Measurements from ENCODE around the gene CBX4. TPM values are rescaled to one million over a fixed set of nuclear protein-coding genes. Genes with fewer than 3 reads are reported as not detected.

Gene CBX4
- total RNA-seq, 1 experiment from 2014 or later: 6.2 TPM

- H2BK12ac ChIP-seq (ENCODE audit: insufficient read length, low read depth, low read length): no peak overlapping the region
- H4K20me1 ChIP-seq (ENCODE audit: control insufficient read depth, insufficient read depth, insufficient read length): no peaks in the 10 kb centered on the region
- no peak overlapping the region for H2BK20ac ChIP-seq (ENCODE audit: low read depth, low read length, poor library complexity, severe bottlenecking)
- no peaks in the 10 kb centered on the region for H3K36me3 Mint-ChIP-seq (ENCODE audit: insufficient read depth in 1 of 3, low read depth in 3 of 3)
- no peak overlapping the region for H3T11ph ChIP-seq (ENCODE audit: low read length)
- peaks cover 32% of the 10 kb centered on the region for H3K23me2 ChIP-seq (ENCODE audit: insufficient read length, low read depth, low read length, poor library complexity, severe bottlenecking)
- H3K9ac ChIP-seq (ENCODE audit: extremely low read depth, insufficient read length, low read length): no peak overlapping the region
- no peaks in the 10 kb centered on the region; a peak in 2 of 5 replicates for H3K9me3 Mint-ChIP-seq
- no peak overlapping the region for H2BK15ac ChIP-seq (ENCODE audit: low read depth, low read length)
- no peak overlapping the region for H3K27ac Mint-ChIP-seq
- no peak overlapping the region for H2BK5ac ChIP-seq (ENCODE audit: insufficient read length, low read length)
- peaks cover 99% of the 10 kb centered on the region for H3K27me3 Mint-ChIP-seq (ENCODE audit: low read depth)
- no peaks in the 10 kb centered on the region for H3K79me1 ChIP-seq (ENCODE audit: insufficient read depth, low read depth, low read length, poor library complexity, severe bottlenecking)
- no CpG with 5 or more reads among the region's 7 CpGs for WGBS (ENCODE audit: extremely low coverage, insufficient read length, low lambda C conversion rate)
- no peaks in the 10 kb centered on the region for H3K9me3 ChIP-seq (ENCODE audit: control insufficient read depth, low read depth, low read length)
- H4K91ac ChIP-seq (ENCODE audit: insufficient read length, low read depth, low read length): no peak overlapping the region
- no peak overlapping the region for H2BK120ac ChIP-seq (ENCODE audit: low read depth, low read length, poor library complexity, severe bottlenecking)
- DNase-seq: no peak
- no peak overlapping the region for H3K56ac ChIP-seq (ENCODE audit: insufficient read length, low read depth, low read length)
- H3K27ac ChIP-seq (ENCODE audit: insufficient read length, low read depth, low read length): no peak overlapping the region
- H3K14ac ChIP-seq (ENCODE audit: insufficient read depth, low read length): no peak overlapping the region
- no peak overlapping the region for H2AK5ac ChIP-seq (ENCODE audit: insufficient read length, low read length)
- H3K4me2 ChIP-seq (ENCODE audit: insufficient read depth, insufficient read length, low read length): no peak overlapping the region
- H4K8ac ChIP-seq (replicated peaks; ENCODE audit: insufficient read length, low read depth, low read length): no peak overlapping the region
- H3K4me1 ChIP-seq (ENCODE audit: insufficient read depth, low read length): peaks cover 2% of the 10 kb centered on the region; the same call in 1 of the 2 replicates
- no peak overlapping the region for H3K18ac ChIP-seq (ENCODE audit: insufficient read length, low read depth, low read length)
- H3K4ac ChIP-seq (ENCODE audit: low read depth, low read length): no peak overlapping the region
- no peaks in the 10 kb centered on the region for H3K79me2 ChIP-seq (ENCODE audit: insufficient read depth, low read length)
- peaks cover 66% of the 10 kb centered on the region for H3K27me3 ChIP-seq (ENCODE audit: insufficient read depth, low read length)
- no peak overlapping the region for H3K23ac ChIP-seq (ENCODE audit: insufficient read length, low read depth, low read length)
- no peak overlapping the region for H4K5ac ChIP-seq (ENCODE audit: insufficient read length, low read depth, low read length)
- H2AFZ ChIP-seq (ENCODE audit: low read length): no peak overlapping the region
- H3K4me3 Mint-ChIP-seq: peak overlapping the region; percentile 41 to 70
- TF ChIP-seq CTCF (conservative IDR thresholded peaks at IDR 0.05): no peak
- H3K4me1 Mint-ChIP-seq: peaks cover 28 to 53% of the 10 kb centered on the region in 2 experiments
Observed at GRCh38 chr17:79833110-79833450, 6.2 kb downstream of the CBX4 start.

Measured in H9 (cell line).